Panc1 (cell line): ENCODE results near the gene MIA2.

Experiments
- POLR2AphosphoS5 ChIP-seq: IDR thresholded peaks from 2 replicates; pipeline ENCODE4 v1.6.1; 2012; ENCODE audit warnings: mild to moderate bottlenecking, low read depth, low read length, moderate library complexity
- TCF7L2 ChIP-seq: IDR thresholded peaks from 2 replicates; pipeline ENCODE4 v1.6.1; 2011; ENCODE audit warnings: mild to moderate bottlenecking, low read depth, low read length, inconsistent platforms
- TF ChIP-seq, protein P1 (sequence below), 2 experiments: IDR thresholded peaks; 2 replicates each; pipeline ENCODE4 v1.6.1; 2011 to 2012; ENCODE audit warnings: low read depth in 2 of 2, control low read depth in 1 of 2, low read length in 1 of 2, mild to moderate bottlenecking in 1 of 2, moderate library complexity in 1 of 2; ENCODE audit not compliant: insufficient read depth in 1 of 2
- TF ChIP-seq, protein P2 (sequence below): fragments of 450-650 bp; IDR thresholded peaks from 2 replicates; pipeline ENCODE4 v1.5.1; 2017; ENCODE audit warnings: mild to moderate bottlenecking

DNA sequence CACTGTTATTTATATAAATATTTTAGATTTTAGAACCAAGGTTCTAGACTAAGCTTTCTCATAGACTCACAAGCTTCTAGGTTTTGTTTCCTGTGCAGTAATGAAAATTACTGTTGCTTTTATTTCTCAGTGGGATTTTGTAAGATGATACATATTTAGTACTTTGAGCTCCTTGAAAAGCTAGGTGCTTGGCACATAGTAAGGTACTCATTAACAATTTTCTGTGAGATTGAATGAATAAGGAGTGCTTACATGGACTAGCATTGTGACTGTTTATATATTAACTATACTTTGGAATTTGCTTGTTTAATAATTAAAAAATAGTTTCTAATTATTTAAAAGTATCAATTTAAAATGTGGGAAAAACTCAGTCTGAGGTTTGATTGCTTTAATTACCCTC is 85.7 kb downstream of the MIA2 start:
- TF ChIP-seq, protein P1, sequence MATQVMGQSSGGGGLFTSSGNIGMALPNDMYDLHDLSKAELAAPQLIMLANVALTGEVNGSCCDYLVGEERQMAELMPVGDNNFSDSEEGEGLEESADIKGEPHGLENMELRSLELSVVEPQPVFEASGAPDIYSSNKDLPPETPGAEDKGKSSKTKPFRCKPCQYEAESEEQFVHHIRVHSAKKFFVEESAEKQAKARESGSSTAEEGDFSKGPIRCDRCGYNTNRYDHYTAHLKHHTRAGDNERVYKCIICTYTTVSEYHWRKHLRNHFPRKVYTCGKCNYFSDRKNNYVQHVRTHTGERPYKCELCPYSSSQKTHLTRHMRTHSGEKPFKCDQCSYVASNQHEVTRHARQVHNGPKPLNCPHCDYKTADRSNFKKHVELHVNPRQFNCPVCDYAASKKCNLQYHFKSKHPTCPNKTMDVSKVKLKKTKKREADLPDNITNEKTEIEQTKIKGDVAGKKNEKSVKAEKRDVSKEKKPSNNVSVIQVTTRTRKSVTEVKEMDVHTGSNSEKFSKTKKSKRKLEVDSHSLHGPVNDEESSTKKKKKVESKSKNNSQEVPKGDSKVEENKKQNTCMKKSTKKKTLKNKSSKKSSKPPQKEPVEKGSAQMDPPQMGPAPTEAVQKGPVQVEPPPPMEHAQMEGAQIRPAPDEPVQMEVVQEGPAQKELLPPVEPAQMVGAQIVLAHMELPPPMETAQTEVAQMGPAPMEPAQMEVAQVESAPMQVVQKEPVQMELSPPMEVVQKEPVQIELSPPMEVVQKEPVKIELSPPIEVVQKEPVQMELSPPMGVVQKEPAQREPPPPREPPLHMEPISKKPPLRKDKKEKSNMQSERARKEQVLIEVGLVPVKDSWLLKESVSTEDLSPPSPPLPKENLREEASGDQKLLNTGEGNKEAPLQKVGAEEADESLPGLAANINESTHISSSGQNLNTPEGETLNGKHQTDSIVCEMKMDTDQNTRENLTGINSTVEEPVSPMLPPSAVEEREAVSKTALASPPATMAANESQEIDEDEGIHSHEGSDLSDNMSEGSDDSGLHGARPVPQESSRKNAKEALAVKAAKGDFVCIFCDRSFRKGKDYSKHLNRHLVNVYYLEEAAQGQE (IDR thresholded peaks at IDR 0.05; ENCODE audit: insufficient read depth in 1 of 2, low read depth in 2 of 2, low read length in 1 of 2) = no peak
- TF ChIP-seq, protein P2, sequence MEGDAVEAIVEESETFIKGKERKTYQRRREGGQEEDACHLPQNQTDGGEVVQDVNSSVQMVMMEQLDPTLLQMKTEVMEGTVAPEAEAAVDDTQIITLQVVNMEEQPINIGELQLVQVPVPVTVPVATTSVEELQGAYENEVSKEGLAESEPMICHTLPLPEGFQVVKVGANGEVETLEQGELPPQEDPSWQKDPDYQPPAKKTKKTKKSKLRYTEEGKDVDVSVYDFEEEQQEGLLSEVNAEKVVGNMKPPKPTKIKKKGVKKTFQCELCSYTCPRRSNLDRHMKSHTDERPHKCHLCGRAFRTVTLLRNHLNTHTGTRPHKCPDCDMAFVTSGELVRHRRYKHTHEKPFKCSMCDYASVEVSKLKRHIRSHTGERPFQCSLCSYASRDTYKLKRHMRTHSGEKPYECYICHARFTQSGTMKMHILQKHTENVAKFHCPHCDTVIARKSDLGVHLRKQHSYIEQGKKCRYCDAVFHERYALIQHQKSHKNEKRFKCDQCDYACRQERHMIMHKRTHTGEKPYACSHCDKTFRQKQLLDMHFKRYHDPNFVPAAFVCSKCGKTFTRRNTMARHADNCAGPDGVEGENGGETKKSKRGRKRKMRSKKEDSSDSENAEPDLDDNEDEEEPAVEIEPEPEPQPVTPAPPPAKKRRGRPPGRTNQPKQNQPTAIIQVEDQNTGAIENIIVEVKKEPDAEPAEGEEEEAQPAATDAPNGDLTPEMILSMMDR = no peak
- TF ChIP-seq POLR2AphosphoS5 (no peak), TCF7L2 (no peak)
